RWPE1 (cell line): Measurements from ENCODE around the gene TPRG1.
A peak's percentile ranks its signal among the peaks of the same experiment; 100 is the strongest.

ENCODE experiments used
- CTCF ChIA-PET: fragments of 350-600 bp; sonication (Branson Sonifier 250); formaldehyde crosslinking; extraction: SDS; loops from one replicate; lab custom pipeline; 2021; lab: Yijun Ruan, JAX
- POLR2A ChIA-PET: fragments of 400-600 bp; formaldehyde crosslinking; extraction: SDS; loops from one replicate; lab custom pipeline; 2020; ENCODE audit warnings: antibody characterized with exemption; ENCODE audit not compliant: low non-redundant PET; lab: Yijun Ruan, JAX
- DNase-seq: peaks from one replicate; pipeline ENCODE4 v3.0.0; 2012; ENCODE audit warnings: low spot score
- H3K27ac ChIP-seq: fragments of 450-650 bp; 2 replicates; pipeline ENCODE4 v1.5.1; 2017
- CTCF ChIP-seq: fragments of 450-650 bp; conservative IDR thresholded peaks from 2 replicates; pipeline ENCODE4 v1.5.1; 2017; ENCODE audit warnings: low read depth, mild to moderate bottlenecking

TPRG1 gene

GRCh38 chr3:189171707-189172106 is at the start of gene TPRG1:
Gene TPRG1, plus strand, starts transcription at chr3:189171971. Its CDS starts 35,414 bp downstream, at chr3:189207385.
- POLR2A ChIA-PET: no interaction called here
- CTCF ChIA-PET: no interaction called here
- no peak for TF ChIP-seq CTCF
- no peak for DNase-seq
- H3K27ac ChIP-seq: no peak within 1 kb of the TSS

- no peak for TF ChIP-seq CTCF
- POLR2A ChIA-PET: no interaction called here
- no peak overlapping the region for H3K27ac ChIP-seq
- CTCF ChIA-PET: interaction anchor here (0.7 kb wide), 1 partner anchor 75 kb away, joined by 3 read pairs; no protein-coding TSS in a partner anchor
- no peak for DNase-seq
Measured at GRCh38 chr3:189122110-189122509, 49.7 kb upstream of the TPRG1 start.

- DNase-seq: no peak
- no peak for TF ChIP-seq CTCF
- ChIA-PET POLR2A (no interaction called here), CTCF (interaction anchor here (0.7 kb wide), 1 partner anchor 74 kb away, joined by 3 read pairs; no protein-coding TSS in a partner anchor)
- no peak overlapping the region for H3K27ac ChIP-seq
Measured at GRCh38 chr3:189122526-189123205, 49.1 kb upstream of the TPRG1 start.

- CTCF ChIA-PET: no interaction called here
- peak overlapping the region; percentile 54 for H3K27ac ChIP-seq
Measured at GRCh38 chr3:189123595-189124387, 48.0 kb upstream of the TPRG1 start.

GRCh38 chr3:189132231-189132671 is 39.5 kb upstream of the TPRG1 start:
- peak; percentile 59 for DNase-seq
- no peak for TF ChIP-seq CTCF
- H3K27ac ChIP-seq: no peak overlapping the region
- ChIA-PET CTCF (interaction anchor here (0.7 to 1.5 kb wide), 2 partner anchors 77 to 1392 kb away, joined by 4 to 5 read pairs; no protein-coding TSS in a partner anchor), POLR2A (no interaction called here)

More at GRCh38 chr3:189123595-189124387, 48.0 kb upstream of the TPRG1 start:
- POLR2A ChIA-PET: no interaction called here
- DNase-seq: no peak
- TF ChIP-seq CTCF: no peak

GRCh38 chr3:189132839-189133238 is 38.9 kb upstream of the TPRG1 start:
- POLR2A ChIA-PET: no interaction called here
- no peak overlapping the region for H3K27ac ChIP-seq
- no peak for DNase-seq
- CTCF ChIA-PET: interaction anchor here (1.5 kb wide), 1 partner anchor 1392 kb away, joined by 5 read pairs; no protein-coding TSS in a partner anchor
- TF ChIP-seq CTCF: no peak
